HG03460 (cell line): Measurements from ENCODE around the gene VWCE.

Source experiments
- ATAC-seq: cut with Tn5 transposase; IDR thresholded peaks from one replicate; pipeline ENCODE4 v1.9.1; 2021; ENCODE audit not compliant: unreplicated experiment

Gene VWCE, protein sequence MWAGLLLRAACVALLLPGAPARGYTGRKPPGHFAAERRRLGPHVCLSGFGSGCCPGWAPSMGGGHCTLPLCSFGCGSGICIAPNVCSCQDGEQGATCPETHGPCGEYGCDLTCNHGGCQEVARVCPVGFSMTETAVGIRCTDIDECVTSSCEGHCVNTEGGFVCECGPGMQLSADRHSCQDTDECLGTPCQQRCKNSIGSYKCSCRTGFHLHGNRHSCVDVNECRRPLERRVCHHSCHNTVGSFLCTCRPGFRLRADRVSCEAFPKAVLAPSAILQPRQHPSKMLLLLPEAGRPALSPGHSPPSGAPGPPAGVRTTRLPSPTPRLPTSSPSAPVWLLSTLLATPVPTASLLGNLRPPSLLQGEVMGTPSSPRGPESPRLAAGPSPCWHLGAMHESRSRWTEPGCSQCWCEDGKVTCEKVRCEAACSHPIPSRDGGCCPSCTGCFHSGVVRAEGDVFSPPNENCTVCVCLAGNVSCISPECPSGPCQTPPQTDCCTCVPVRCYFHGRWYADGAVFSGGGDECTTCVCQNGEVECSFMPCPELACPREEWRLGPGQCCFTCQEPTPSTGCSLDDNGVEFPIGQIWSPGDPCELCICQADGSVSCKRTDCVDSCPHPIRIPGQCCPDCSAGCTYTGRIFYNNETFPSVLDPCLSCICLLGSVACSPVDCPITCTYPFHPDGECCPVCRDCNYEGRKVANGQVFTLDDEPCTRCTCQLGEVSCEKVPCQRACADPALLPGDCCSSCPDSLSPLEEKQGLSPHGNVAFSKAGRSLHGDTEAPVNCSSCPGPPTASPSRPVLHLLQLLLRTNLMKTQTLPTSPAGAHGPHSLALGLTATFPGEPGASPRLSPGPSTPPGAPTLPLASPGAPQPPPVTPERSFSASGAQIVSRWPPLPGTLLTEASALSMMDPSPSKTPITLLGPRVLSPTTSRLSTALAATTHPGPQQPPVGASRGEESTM

DNA sequence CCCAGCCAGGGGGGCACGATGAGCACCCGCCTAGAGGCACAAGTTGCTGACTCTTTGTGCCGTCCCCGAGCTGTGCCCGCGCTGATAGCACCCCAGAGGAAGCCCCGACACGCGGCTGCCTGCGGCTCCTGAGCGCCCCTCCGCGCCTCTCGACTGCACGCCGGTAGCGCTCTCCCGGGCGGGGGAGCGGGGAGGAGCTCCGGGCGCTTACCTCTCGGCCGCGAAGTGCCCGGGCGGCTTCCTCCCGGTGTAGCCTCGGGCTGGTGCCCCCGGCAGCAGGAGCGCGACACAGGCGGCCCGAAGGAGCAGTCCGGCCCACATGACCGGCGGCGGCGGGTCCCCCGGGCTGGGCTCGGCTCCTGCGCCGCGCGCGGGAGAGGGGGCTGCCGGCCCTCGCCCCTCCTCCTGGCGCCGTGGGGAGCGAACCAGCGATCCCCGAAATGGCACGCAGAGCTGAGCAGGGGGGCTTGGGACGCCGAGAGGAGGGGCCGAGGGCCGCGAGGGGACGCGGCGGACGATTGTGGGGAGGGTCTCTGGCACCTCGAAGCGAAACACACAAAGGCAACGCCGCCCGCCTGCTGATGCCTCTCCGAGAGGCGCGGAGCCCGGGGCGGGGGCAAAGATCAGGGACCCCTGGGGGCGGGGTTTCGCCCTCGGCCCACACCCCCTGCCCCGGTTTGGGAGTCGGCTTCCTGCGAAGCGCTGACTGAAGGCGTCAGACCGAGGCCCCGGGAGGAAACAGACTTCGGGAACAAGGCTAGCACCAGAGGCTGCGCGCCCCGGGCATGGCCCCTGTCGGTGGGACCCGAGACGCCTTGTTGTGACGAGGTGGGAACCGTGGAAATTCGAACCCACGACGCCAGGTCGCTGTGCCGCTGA lies at the start of gene VWCE:
Gene VWCE, minus strand, starts transcription at position 600 of the 879 bp plus-strand sequence. Its CDS starts 279 bp downstream, at position 321.
- peak; percentile 80 for ATAC-seq

DNA sequence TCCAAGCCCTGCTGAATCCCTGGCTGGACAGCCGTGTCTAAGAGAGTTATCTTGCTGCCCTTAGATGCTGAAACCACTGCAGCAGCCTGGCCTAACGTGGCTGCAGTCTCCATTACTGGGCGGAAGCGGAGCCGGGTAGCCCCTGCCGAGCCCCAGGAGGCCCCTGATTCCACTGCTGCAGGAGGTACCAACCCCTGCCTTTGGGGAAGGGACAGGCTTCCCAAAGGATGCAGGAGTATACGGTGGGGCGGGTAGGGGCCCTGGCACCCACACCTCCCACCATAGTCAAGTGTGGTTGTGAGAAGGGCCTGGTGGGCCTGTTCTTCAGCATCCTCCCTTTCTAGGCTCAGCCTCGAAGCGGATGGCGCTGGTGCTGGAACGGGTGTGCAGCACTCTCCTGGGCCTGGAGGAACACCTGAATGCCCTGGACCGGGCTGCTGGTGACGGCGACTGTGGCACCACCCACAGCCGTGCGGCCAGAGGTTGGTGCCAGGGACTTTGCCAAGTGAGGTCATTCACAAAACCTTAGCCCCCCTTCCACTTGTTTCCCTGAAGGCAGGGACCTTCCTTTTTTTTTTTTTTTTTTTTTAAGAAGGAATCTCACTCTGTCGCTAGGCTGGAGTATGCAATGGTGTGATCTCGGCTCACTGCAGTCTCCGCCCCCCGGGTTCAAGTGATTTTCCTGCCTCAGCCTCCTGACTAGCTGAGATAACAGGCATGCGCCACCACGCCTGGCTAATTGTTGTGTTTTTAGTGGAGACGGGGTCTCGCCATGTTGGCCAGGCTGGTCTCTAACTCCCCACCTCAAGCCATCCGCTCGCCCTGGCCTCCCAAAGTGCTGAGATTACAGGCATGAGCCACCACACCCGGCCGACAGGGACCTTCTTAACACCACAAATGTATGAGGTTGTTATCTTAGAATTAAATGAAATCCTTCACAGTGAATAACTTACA lies 49.0 kb upstream of the VWCE start:
- ATAC-seq, result no peak

DNA sequence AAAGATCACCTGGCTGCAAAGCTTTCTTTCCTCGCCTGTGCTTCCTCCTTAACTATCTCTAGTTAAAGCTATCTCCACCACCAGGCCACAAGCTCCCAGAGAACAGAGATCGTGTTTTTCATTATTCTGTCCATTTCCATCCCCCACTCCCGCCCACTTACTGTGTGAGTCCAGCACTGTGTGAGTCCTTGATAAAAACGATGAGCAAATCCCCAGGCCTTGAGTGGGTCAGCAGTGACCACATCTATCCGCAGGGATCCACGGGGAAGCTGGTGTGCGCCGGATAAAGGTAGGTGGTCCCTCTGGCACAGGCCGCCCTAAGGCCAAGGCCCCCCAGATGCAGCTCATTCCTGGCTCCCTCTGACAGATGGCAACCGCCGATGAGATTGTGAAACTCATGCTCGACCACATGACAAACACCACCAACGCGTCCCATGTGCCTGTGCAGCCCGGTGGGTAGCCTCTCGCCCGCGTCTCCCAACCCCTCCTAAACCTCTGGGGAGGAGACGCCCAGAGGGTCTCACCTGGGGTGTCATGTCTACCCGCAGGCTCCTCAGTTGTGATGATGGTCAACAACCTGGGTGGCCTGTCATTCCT lies 47.2 kb upstream of the VWCE start:
- no peak for ATAC-seq

DNA sequence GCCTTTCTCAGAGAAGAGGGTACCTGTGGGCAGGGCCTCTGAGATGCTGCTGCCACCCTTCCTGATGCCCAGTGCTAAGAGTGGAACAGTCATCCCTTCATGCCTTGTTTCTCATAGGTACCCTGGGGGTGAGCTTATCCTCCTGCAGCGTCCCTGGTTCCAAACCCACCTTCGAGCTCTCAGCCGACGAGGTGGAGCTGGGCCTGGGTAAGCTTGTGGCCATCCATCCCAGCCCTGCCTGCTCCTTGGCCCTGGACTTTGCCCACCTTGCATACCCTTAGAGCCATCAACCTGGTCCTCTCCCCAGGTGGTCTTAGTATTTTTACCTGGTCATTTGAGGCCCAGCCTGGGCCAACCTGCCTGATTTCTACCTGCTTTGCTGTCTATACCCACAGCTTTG lies 46.6 kb upstream of the VWCE start:
- no peak for ATAC-seq

DNA sequence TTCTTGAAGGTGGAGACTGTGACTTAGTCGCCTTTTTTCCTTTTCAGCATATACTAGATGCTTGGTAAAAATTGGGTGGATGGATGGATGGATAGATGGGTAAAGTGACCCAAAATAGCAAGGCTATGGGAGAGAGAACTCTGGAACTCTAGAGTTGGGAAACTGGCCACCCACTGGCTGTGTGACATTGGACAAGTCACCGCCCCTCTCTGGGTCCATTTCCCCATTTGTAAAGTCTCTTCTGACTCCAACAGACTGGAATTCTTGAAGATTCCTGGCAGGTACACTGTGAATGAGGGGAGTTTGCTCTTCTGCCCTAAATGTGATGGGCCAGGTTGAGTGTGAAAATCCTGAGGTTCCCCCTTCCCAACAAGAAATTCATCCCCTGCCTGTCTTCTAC lies 45.9 kb upstream of the VWCE start:
- ATAC-seq, result no peak

DNA sequence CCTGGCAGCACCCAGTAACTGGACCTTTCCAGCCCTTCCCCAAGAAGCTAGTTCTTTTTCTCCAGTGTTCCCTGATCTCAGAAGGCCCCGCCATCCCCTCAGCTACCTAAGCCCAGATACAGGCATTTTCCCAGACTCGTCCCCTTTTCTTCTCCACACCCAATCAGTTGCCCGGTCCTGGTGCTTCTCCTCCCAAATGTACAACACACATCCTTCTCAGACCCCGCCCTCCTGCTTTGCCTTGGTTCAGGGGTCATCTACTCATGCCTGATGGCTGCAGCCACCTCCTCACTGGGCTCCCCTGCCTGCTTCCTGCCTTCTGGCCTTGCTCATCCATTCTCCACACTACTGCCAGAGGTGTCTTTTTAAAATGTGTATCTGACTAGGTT lies 44.4 kb upstream of the VWCE start:
- ATAC-seq, result no peak

DNA sequence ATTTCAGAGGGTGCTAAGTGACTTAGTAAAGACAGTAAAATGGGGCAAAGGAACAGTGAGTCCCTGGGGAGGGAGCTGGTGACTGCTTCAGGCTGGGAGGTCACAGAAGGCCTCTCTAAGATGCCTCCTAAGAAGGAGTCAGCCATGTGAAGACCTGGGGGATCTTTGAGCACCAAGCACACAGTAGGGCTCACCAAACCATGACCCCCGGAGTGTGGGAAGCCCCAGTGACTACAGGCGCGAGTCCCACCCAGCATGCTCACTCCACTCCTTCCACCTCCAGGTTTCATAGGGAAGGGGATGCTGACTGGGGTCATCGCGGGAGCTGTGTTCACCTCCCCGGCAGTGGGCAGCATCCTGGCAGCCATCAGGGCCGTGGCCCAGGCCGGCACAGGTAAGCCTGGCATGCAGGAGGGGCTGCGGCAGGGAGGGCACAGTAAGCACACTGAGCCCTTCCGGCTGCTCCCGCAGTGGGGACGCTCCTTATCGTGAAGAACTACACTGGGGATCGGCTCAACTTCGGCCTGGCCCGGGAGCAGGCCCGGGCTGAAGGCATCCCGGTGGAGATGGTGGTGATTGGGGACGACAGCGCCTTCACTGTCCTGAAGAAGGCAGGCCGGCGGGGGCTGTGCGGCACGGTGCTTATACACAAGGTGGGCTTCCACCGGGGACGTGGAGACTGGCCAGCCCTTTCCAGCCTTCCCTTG lies 43.8 kb upstream of the VWCE start:
- no peak for ATAC-seq

DNA sequence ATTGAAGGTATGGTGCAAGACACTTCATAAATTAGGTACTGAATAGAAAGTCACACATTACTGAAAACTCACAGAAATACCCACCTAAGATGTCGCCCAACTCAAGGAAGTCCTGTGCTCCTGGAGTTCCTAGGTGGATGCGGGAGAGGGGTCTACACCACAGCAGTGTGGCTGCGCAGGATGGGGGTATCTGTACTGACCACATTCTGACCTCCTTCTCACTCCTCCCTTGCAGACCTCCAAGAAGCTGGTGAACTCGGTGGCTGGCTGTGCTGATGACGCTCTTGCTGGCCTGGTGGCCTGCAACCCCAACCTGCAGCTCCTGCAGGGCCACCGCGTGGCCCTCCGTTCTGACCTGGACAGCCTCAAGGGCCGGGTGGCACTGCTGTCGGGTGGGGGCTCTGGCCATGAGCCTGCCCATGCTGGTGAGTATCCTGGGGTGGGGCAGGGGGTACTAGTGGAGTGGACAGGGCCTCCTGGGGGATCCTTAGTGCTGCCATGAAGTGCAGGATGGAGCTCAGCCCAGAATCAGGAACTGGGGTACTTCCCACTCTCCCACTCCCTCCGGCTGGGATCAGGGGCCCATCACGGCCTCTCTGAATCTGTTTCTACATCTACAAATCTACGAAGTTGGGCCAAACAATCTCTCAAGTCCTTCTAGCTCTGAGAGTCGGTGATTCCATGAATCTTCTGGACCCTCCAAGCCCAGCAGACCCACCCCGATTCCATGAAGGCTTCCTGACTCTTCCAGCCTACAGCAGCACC lies 42.8 kb upstream of the VWCE start:
- ATAC-seq, result no peak

DNA sequence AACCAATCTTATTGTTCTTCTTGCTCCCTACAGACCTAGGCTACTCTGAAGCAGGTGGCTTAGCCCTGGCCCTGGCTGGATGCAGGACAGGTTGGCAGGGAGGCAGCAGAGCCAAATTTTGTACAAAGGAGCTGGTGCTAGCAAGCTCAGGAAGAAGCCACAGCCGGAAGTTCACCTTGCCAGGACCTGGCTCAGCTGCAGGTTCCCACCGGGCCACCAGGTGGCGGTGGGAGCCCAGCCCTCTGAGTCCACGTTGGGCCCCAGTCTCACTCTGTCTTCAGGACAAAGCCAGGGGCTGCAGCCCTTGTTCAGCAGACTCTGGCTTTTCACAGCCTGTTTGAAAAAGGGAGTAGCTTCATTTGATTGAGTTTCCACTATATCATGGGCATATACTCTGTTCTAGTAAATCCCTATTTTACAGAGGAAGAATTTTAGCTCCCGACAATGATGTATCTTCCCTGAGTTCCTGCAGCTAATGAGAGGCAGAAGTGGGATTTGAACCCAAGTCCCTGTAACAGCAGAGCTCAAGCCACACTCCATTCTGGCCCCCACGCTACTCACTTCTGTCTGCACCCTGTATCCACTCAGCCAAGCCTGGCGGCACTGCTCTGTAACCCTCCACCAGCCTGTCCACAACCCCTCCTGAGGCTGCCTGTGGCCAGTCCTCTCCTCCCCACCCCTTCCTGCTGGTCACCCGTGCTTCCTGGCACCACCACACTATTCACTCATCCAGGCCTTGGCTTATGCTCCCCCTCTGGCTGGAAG lies 41.2 kb upstream of the VWCE start:
- peak; percentile 44 for ATAC-seq

DNA sequence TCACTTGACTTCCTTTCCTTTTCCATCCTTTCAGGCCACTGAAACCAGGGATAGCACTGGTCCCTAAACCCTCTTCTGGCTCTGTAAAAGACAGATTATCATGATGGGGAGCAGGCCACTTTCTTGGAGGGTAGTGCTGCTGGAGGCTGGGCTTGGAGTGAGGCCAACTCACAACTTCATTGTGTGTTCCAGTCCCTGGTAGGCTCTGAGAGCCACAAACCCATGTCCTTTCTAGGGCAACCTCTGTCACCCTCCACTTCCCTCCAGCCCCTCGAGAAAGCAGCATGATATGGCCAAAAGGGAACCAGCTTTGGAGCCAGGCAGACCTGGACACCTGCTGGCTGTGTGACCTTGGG lies 40.2 kb upstream of the VWCE start:
- ATAC-seq, result no peak

DNA sequence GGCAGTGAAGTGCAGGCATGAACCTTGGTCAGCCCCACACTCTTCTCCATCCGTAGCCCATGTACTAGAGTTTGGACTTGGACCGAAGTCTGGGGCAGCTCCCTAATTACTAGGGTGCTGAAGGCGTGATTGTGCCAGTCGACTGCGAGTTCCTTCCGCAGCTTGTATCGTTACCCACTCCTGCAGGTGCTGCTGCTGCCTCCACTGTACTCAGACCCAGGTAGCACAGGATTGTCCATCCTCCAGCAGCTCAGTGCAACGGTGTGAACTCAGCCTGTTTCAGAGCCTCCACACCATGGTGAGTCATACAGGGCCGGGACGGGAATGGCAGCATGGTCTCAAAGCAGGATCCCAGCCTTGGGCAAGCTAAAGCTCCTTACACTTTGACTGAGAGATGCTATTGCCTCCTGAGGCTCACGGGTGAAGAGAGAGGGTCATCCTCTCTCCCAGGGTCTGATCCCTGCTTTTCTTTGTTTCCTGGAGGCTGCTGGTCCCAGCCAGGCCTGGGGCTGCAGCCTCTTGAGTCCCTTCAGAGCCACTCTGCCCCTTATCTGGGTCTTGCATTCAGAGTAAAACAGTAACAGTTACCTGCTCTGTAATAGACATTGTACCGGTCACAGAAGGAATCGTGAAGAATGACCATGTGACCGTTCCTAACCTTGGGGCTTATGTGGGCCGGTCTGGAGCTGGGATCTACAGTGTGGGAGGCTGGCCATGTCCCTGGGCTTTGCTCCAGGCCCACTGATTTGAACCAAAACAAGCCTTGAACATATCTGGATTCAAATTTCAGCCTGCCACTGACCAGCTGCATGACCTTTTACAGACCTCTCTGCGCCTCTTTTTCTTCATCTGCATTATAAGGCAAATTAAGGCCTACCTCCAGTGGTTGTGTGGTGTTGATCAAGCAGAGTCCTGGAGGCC lies 39.6 kb upstream of the VWCE start:
- no peak for ATAC-seq

DNA sequence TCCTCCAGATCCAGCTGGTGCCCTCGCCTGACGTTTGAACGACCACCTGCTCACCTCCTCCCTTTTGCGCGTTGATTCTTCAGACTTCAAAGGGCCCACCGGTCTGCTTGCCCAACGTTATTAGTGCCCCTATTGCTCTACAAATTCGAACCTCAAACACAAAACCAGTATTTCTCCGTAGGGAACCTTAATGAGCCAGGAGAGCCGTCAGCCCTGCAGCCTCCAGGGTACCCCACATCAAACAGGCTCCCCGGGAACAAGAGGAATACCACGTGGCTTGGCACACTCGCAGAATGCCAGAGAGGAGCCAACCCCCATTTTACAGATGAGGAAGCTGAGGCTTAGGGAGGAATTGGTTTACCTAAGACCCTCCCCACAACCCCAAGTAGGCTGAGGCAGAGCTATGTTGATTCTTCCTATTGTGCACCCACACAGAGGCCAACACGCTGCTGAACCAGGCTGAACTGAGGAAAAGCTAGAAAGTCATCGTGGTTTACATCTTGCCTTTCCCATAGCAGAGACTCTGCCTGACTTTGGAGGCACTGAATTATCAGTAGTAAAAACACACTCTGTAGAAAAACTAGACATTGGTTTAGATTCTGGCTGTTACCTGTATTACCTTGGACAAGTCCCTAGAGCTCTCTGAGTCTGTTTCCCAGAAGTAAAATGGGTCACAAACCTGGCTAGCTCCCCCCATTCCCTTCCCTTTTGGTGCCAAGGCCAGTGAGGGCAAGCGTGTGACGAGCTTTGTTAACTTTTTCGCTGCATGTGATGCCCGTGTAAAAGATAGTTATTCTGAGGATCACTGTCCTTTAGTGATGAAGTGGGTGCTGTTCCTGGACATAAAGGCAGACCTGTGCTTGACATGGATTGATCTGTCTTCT lies 38.7 kb upstream of the VWCE start:
- no peak for ATAC-seq

DNA sequence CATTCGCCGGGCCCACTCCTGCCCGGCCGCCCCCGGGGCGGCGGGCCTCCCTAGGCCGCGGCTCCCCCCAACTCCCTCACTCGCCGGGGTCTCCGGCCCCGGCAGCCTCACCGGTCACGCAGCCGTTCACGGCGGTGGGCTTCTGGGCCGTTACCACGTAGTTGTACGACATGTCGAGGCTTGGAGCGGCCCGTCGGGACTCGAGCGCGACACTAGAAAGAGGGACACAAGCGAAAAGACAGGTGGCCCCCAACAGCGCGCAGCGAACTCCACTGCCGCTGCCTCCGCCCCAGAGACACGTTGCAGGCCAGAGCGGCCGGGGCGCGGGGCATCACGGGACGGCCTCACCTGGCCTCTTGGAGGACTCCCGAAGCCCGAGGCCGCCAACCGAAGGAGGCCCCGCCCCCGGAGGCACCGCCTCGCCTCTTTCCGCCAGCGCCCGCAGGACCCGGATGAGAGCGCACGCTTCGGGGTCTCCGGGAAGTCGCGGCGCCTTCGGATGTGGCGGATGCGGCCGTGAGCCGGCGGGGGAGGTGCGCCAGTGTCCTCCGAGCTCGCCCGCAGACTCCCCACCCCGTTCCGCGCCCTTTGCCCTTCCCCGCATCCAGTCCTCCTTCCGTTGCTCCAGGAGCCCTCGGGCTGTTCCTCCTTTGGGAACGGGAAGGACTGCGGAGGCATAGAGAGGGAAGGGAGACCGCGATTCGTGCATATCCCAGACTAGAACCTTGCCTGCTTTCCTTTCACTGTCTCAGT lies 37.9 kb upstream of the VWCE start, which contains the start of the genes DDB1 and TKFC:
Gene DDB1, minus strand, starts transcription at position 309 of the 753 bp plus-strand sequence. Its CDS starts 137 bp downstream, at position 172.
Gene TKFC, plus strand, starts transcription at position 432 of the 753 bp plus-strand sequence. CDS start 1,501 bp downstream, outside the sequence.
- ATAC-seq, result peak; percentile 91

DNA sequence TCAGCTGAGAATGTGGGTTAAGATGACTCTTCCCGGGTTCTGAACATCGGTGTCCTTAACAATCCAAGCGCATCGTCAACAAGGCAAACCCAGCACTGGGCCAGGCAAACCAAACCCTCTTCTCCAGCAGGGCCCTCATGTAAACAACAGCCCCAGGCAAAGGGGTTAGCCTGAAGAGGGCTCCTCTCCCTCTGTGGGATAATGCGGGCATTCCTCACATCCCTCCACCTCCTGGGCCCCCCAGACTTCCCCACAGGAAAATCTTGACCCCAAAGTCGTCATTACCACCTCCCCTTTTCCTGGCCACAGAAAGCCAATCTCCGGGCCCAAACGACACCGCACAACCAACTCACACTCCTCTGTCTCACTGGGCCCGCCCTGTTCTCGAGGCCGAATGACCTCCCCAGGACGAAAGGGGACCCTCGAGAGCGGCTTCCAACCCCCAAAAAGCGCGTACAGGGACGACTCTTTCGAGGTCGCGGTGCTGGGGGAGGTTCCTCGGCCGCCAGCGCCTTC lies 37.2 kb upstream of the VWCE start:
- ATAC-seq, result peak; percentile 4
